H1 (cell line): ENCODE data around the gene OR14K1. TPM values are rescaled to one million over a fixed set of nuclear protein-coding genes. Genes with fewer than 3 reads are reported as not detected.
"Not testable (repeated sequence)": the region's sequence is repeated elsewhere in the genome, so short reads cannot be mapped to it uniquely, and the experiment has no call there.

ENCODE experiments used
- CTCF ChIA-PET: fragments of 300-600 bp; sonication (Branson Sonifier 250); formaldehyde crosslinking; loops from one replicate; lab custom pipeline; 2021; ENCODE audit not compliant: partially characterized antibody; lab: Charles Lee
- POLR2A ChIA-PET: fragments of 300-600 bp; sonication (Branson Sonifier 250); formaldehyde crosslinking; loops from one replicate; lab custom pipeline; 2021; ENCODE audit warnings: inconsistent platforms; ENCODE audit not compliant: partially characterized antibody; lab: Charles Lee
- DNase-seq, 2 experiments: peaks; one replicate each; pipeline versions ENCODE4 v3.0.0 to v3.0.0-alpha.2; 2010 to 2022; ENCODE audit warnings: low spot score in 2 of 2, low read depth in 1 of 2, mixed read lengths in 1 of 2
- FAIRE-seq: peaks from 2 replicates; lab custom pipeline; 2011; peaks lifted over from hg19 to GRCh38; lab: Jason Lieb, UNC
- H2AFZ ChIP-seq: 2 replicates; pipeline ENCODE4 v1.8.1; 2012; ENCODE audit warnings: low read length, inconsistent platforms
- H2AK5ac ChIP-seq: 2 replicates; pipeline ENCODE4 v1.6.1; 2013; ENCODE audit warnings: low read depth, low read length
- H2BK120ac ChIP-seq: replicated peaks from 2 replicates; pipeline ENCODE3; 2013; ENCODE audit warnings: low read depth, low read length, inconsistent platforms
- H2BK12ac ChIP-seq: 2 replicates; pipeline ENCODE4 v1.6.1; 2013; ENCODE audit warnings: low read depth, low read length
- H2BK15ac ChIP-seq: 2 replicates; pipeline ENCODE4 v1.6.1; 2013; ENCODE audit warnings: low read length
- H2BK20ac ChIP-seq: 2 replicates; pipeline ENCODE4 v1.6.1; 2013; ENCODE audit warnings: low read length
- H2BK5ac ChIP-seq: 2 replicates; pipeline ENCODE4 v1.6.1; 2013; ENCODE audit warnings: low read depth, low read length
- H3K14ac ChIP-seq: 2 replicates; pipeline ENCODE4 v1.6.1; 2013; ENCODE audit warnings: inconsistent platforms; ENCODE audit not compliant: insufficient read length
- H3K18ac ChIP-seq: 2 replicates; pipeline ENCODE4 v1.6.1; 2013; ENCODE audit warnings: low read length; ENCODE audit errors: extremely low read depth
- H3K23ac ChIP-seq: 2 replicates; pipeline ENCODE4 v1.6.1; 2013; ENCODE audit warnings: inconsistent platforms; ENCODE audit not compliant: insufficient read length
- H3K23me2 ChIP-seq: 2 replicates; pipeline ENCODE4 v1.6.1; 2013; ENCODE audit warnings: low read depth, low read length
- H3K27ac ChIP-seq: 2 replicates; pipeline ENCODE4 v1.6.1; 2011; ENCODE audit warnings: low read depth, low read length, inconsistent platforms
- H3K27me3 ChIP-seq, 4 experiments: replicated peaks in 1 of 4; 1 replicate in 1 of 4; 2 replicates in 3 of 4; pipeline versions ENCODE4 v1.6.1 to v1.8.1; 2011 to 2013; ENCODE audit warnings: low read length in 3 of 4, mild to moderate bottlenecking in 3 of 4, inconsistent platforms in 2 of 4, mixed read lengths in 2 of 4, moderate library complexity in 1 of 4; ENCODE audit not compliant: control insufficient read depth in 3 of 4, insufficient read depth in 3 of 4; ENCODE audit errors: extremely low read depth in 1 of 4
- H3K36me3 ChIP-seq, 4 experiments: 2 replicates each; pipeline versions ENCODE4 v1.6.1 to v1.8.1; 2011 to 2013; ENCODE audit warnings: mild to moderate bottlenecking in 4 of 4, low read length in 3 of 4, moderate library complexity in 2 of 4, control low read depth in 1 of 4, inconsistent platforms in 1 of 4; ENCODE audit not compliant: insufficient read depth in 4 of 4, control insufficient read depth in 2 of 4
- H3K4ac ChIP-seq: replicated peaks from 2 replicates; pipeline ENCODE3; 2013; ENCODE audit warnings: low read length, low read depth, mixed read lengths, inconsistent platforms; ENCODE audit not compliant: insufficient read length
- H3K4me1 ChIP-seq, 4 experiments: replicated peaks in 1 of 4; 1 replicate in 1 of 4; 2 replicates in 3 of 4; pipeline versions ENCODE4 v1.6.1 to v1.8.1; 2011 to 2013; ENCODE audit warnings: low read length in 3 of 4, inconsistent platforms in 2 of 4, mixed read lengths in 1 of 4; ENCODE audit not compliant: insufficient read depth in 4 of 4, control insufficient read depth in 3 of 4
- H3K4me2 ChIP-seq, 2 experiments: 2 replicates each; pipeline versions ENCODE4 v1.6.1 to v1.8.1; 2011 to 2013; ENCODE audit warnings: low read depth in 2 of 2, low read length in 2 of 2, control low read depth in 1 of 2, inconsistent platforms in 1 of 2, mild to moderate bottlenecking in 1 of 2; ENCODE audit not compliant: insufficient read depth in 1 of 2
- H3K4me3 ChIP-seq, 4 experiments: fragments of 200-600, 300-600 bp in 1 of 4; sonication (generic), shearing (Covaris generic), sonication (Bioruptor Twin) in 1 of 4; 2 replicates each; pipeline versions ENCODE4 v1.5.1 to v1.8.1; 2011 to 2016; ENCODE audit warnings: low read length in 4 of 4, low read depth in 3 of 4, control low read depth in 2 of 4, inconsistent platforms in 2 of 4, mild to moderate bottlenecking in 2 of 4, mixed read lengths in 1 of 4, moderate library complexity in 1 of 4; ENCODE audit not compliant: insufficient read depth in 2 of 4; ENCODE audit errors: extremely low read depth in 1 of 4
- H3K56ac ChIP-seq: replicated peaks from 2 replicates; pipeline ENCODE3; 2013; ENCODE audit warnings: low read depth, mild to moderate bottlenecking, mixed read lengths, low read length, inconsistent platforms; ENCODE audit not compliant: insufficient read length
- H3K79me1 ChIP-seq: 2 replicates; pipeline ENCODE4 v1.6.1; 2013; ENCODE audit warnings: low read depth, low read length, control low read depth
- H3K79me2 ChIP-seq, 2 experiments: 2 replicates each; pipeline versions ENCODE4 v1.6.1 to v1.8.1; 2012 to 2013; ENCODE audit warnings: low read length in 2 of 2, mild to moderate bottlenecking in 2 of 2, inconsistent platforms in 1 of 2; ENCODE audit not compliant: insufficient read depth in 2 of 2, control insufficient read depth in 1 of 2
- H3K9ac ChIP-seq, 4 experiments: replicated peaks in 1 of 4; 1 replicate in 1 of 4; 2 replicates in 3 of 4; pipeline versions ENCODE4 v1.6.1 to v1.8.1; 2011 to 2013; ENCODE audit warnings: low read depth in 3 of 4, low read length in 3 of 4, control low read depth in 2 of 4, mild to moderate bottlenecking in 2 of 4, moderate library complexity in 2 of 4, inconsistent platforms in 1 of 4; ENCODE audit errors: extremely low read depth in 1 of 4
- H3K9me3 ChIP-seq, 2 experiments: 2 replicates each; pipeline versions ENCODE4 v1.6.1 to v1.8.1; 2012 to 2013; ENCODE audit warnings: mild to moderate bottlenecking in 2 of 2, moderate library complexity in 2 of 2, control low read depth in 1 of 2, inconsistent platforms in 1 of 2, low read depth in 1 of 2, low read length in 1 of 2, mixed read lengths in 1 of 2; ENCODE audit not compliant: insufficient read depth in 2 of 2
- H4K20me1 ChIP-seq, 2 experiments: replicated peaks in 1 of 2; 2 replicates each; pipeline versions ENCODE3 to v1.8.1; 2011 to 2013; ENCODE audit warnings: inconsistent platforms in 2 of 2, low read length in 2 of 2, mild to moderate bottlenecking in 1 of 2; ENCODE audit not compliant: insufficient read depth in 2 of 2, control insufficient read depth in 1 of 2
- H4K5ac ChIP-seq: 2 replicates; pipeline ENCODE4 v1.6.1; 2013; ENCODE audit warnings: low read length, low read depth, mixed read lengths, inconsistent platforms; ENCODE audit not compliant: insufficient read length
- H4K8ac ChIP-seq: 2 replicates; pipeline ENCODE4 v1.8.0; 2013; ENCODE audit warnings: mild to moderate bottlenecking, moderate library complexity, low read length, inconsistent platforms; ENCODE audit not compliant: insufficient read depth; ENCODE audit errors: extremely low read depth
- H4K91ac ChIP-seq: replicated peaks from 2 replicates; pipeline ENCODE3; 2013; ENCODE audit warnings: low read length, mixed read lengths, inconsistent platforms; ENCODE audit not compliant: insufficient read length
- SAP30 ChIP-seq: fragments of 300-600 bp; sonication (generic); IDR thresholded peaks from 2 replicates; pipeline ENCODE4 v1.7.1; 2012; ENCODE audit warnings: low read length, moderate library complexity, mild to moderate bottlenecking, inconsistent platforms; ENCODE audit not compliant: insufficient read depth, insufficient replicate concordance
- TBP ChIP-seq: IDR thresholded peaks from 2 replicates; pipeline ENCODE4 v1.6.1; 2011; ENCODE audit warnings: low read depth, low read length, improper control_type of control experiment
- WGBS, 2 experiments: shearing (Covaris generic) in 1 of 2; methylation state at CpG; one replicate each; pipeline versions ENCODE4 v1.1.6 to v1.1.7; 2013 to 2015; ENCODE audit warnings: low lambda C conversion rate in 2 of 2, mixed read lengths in 2 of 2, inconsistent platforms in 1 of 2, low coverage in 1 of 2, missing lambda C conversion rate in 1 of 2; ENCODE audit not compliant: insufficient replicate concordance in 2 of 2, insufficient coverage in 1 of 2, insufficient read length in 1 of 2; ENCODE audit errors: extremely low coverage in 1 of 2, missing lambda C conversion rate in 1 of 2; 5-methylcytosine and 5-hydroxymethylcytosine counted together
- polyA plus RNA-seq, 7 experiments: library from polyadenylated mRNA; depleted of rRNA in 3 of 7; stranded (reverse) in 5 of 7; unstranded in 2 of 7; fragments of >200 nt in 5 of 7; fragments of 200-250 nt in 2 of 7; gene quantifications; 1 replicate in 5 of 7; 2 replicates in 1 of 7; 4 replicates in 1 of 7; pipeline versions ENCODE4 v1.2.1 to v1.2.3, GENCODE V29; 2011 to 2013; ENCODE audit warnings: missing spikeins in 2 of 7, mixed read lengths in 2 of 7
- total RNA-seq: library from RNA; stranded (reverse); fragmentation: NEBNext Ultra II Directional; extraction: Animal tissue kit (Norgen Biotek cat#: 25700); gene quantifications from 2 replicates; pipeline ENCODE4 v1.2.1, GENCODE V29; 2021

OR14K1 gene
- total and polyA plus RNA-seq, 2 of the 8 experiments (the other 6 are each of a cell fraction or from before 2014, with no cell fraction given): not detected

- TF ChIP-seq SAP30 (no peak), TBP (no peak)
Measured at GRCh38 chr1:247741756-247742155, 3.3 kb downstream of the OR14K1 start (continued).

GRCh38 chr1:247742215-247742760 lies 3.9 kb downstream of the OR14K1 start:
- H2BK120ac ChIP-seq, H3K79me1 ChIP-seq, H3K23ac ChIP-seq, H3K9ac ChIP-seq, H3K27ac ChIP-seq, H3K27me3 ChIP-seq, H4K20me1 ChIP-seq, H2BK12ac ChIP-seq, H4K8ac ChIP-seq, H4K91ac ChIP-seq, H3K23me2 ChIP-seq, H3K56ac ChIP-seq, H2BK20ac ChIP-seq, H2BK15ac ChIP-seq, H2AK5ac ChIP-seq, H2AFZ ChIP-seq, H3K4ac ChIP-seq, H3K4me2 ChIP-seq, H3K79me2 ChIP-seq, FAIRE-seq, H4K5ac ChIP-seq, H3K18ac ChIP-seq, H2BK5ac ChIP-seq, H3K36me3 ChIP-seq, DNase-seq, H3K14ac ChIP-seq, H3K4me1 ChIP-seq, H3K4me3 ChIP-seq: not testable (repeated sequence)
- CTCF ChIA-PET: interaction anchor here (0.6 kb wide), 1 partner anchor 1160 kb away, joined by 3 read pairs; no protein-coding TSS in a partner anchor
- WGBS, 2 experiments: 39% methylated on average over 3 of the region's 3 CpGs; no CpG with 5 or more reads in 1 of the 2 experiments
- H3K9me3 ChIP-seq: peaks cover 62 to 63% of the 10 kb centered on the region in 2 experiments
- POLR2A ChIA-PET: interaction anchor here (0.7 kb wide), 1 partner anchor 407 kb away, joined by 3 read pairs; no protein-coding TSS in a partner anchor
